Left lung (tissue), 10 donors: ENCODE results near the gene MARCO. TPM values are rescaled to one million over a fixed set of nuclear protein-coding genes. Genes with fewer than 3 reads are reported as not detected.

Experiments used
- ATAC-seq: fragments of 200-7000 bp; cut with Tn5 transposase; one replicate; pipeline ENCODE4 v1.9.1; 2020; ENCODE audit warnings: moderate library complexity
- DNase-seq, 4 donors: peaks; one replicate each; pipeline ENCODE4 v3.0.0-alpha.2; 2013 to 2020
- H3K27ac ChIP-seq, 2 donors: fragments of 200-600 bp; sonication (generic) in 1 of 2; one replicate each; pipeline versions ENCODE4 v1.5.0 to v1.8.0; 2020 to 2021
- H3K27me3 ChIP-seq, 2 donors: fragments of 200-600 bp; sonication (generic) in 1 of 2; one replicate each; pipeline versions ENCODE4 v1.5.0 to v1.8.0; 2020 to 2021
- H3K36me3 ChIP-seq, 2 donors: fragments of 200-600 bp; sonication (generic) in 1 of 2; one replicate each; pipeline versions ENCODE4 v1.5.0 to v1.8.0; 2020 to 2021
- H3K4me1 ChIP-seq, 2 donors: fragments of 200-600 bp; one replicate each; pipeline ENCODE4 v1.8.0; 2021
- H3K4me3 ChIP-seq, 2 donors: fragments of 200-600 bp; sonication (generic) in 1 of 2; one replicate each; pipeline versions ENCODE4 v1.5.0 to v1.8.0; 2020 to 2021; ENCODE audit warnings: mild to moderate bottlenecking in 1 of 2
- H3K9me3 ChIP-seq, 2 donors: fragments of 200-600 bp; sonication (generic) in 1 of 2; one replicate each; pipeline versions ENCODE4 v1.5.0 to v1.8.0; 2020 to 2021
- CTCF ChIP-seq, 2 donors: fragments of 200-600 bp; sonication (generic) in 1 of 2; IDR thresholded peaks; one replicate each; pipeline versions ENCODE4 v1.5.0 to v1.8.0; 2021; ENCODE audit warnings: antibody characterized with exemption in 2 of 2
- intact Hi-C, 2 donors: fragments of 100-400 bp; cut with DNase I; formaldehyde crosslinking; loops; one replicate each; pipeline versions ENCODE4 v1.11.2 to v1.14.2; 2022
- polyA plus RNA-seq, 6 donors: library from polyadenylated mRNA; unstranded; fragments of 120-200 nt; gene quantifications; one replicate each; pipeline ENCODE4 v1.2.1, GENCODE V29; 2013; ENCODE audit not compliant: insufficient read length in 6 of 6
- total RNA-seq, 2 donors: library from RNA; stranded (reverse); fragmentation: NEBNext Ultra II Directional; extraction: Animal tissue kit (Norgen Biotek cat#: 25700); gene quantifications; one replicate each; pipeline ENCODE4 v1.2.1, GENCODE V29; 2021
- donor health status: DM: no; HTN: yes; CAD: no.
- donor health status: DM: no; HTN: no; CAD: no.

Gene MARCO
- total and polyA plus RNA-seq, 8 donors: 0.10 to 425 (median 0.35) TPM; not detected in 1

DNA sequence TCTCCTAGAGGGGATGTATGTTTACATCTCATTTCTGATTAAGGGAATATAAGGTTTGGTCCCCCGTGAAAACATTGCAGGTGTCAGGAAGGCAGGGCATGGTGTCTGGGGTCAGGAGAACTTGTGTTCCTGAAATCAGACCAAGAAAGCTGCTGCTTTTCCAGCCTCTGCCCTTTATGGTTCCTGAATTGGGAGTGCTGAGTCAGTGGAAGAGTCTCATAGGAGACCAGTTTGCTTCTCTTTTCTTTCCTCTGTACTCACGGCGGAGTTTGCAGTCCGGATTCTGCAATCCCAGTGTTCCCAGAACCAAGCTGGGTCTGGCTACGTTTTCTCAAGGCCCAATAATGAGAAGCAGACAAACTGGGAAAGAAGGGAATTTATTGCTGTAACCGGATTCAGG is 5.1 kb upstream of the MARCO start:
- peaks cover 0 to 34% of the 10 kb centered on the region in 2 donors for H3K4me1 ChIP-seq
- H3K27me3 ChIP-seq: peaks cover 0 to 3% of the 10 kb centered on the region in 2 donors
- peaks cover 0 to 19% of the 10 kb centered on the region in 2 donors for H3K9me3 ChIP-seq
- H3K4me3 ChIP-seq: no peak overlapping the region
- peak overlapping the region in 1 of 2 donors; percentile 78 for H3K27ac ChIP-seq
- TF ChIP-seq CTCF (IDR thresholded peaks at IDR 0.05): no peak
- DNase-seq (no peak), ATAC-seq (peak; percentile 41)
- H3K36me3 ChIP-seq: no peaks in the 10 kb centered on the region
- intact Hi-C loops: no loop called here

- intact Hi-C loops: no loop called here
- Histone ChIP-seq H3K36me3 (no peaks in the 10 kb centered on the region), H3K9me3 (peaks cover 0 to 12% of the 10 kb centered on the region in 2 donors), H3K4me1 (peaks cover 0 to 34% of the 10 kb centered on the region in 2 donors), H3K4me3 (no peak overlapping the region), H3K27ac (peak overlapping the region in 1 of 2 donors; percentile 78), H3K27me3 (peaks cover 0 to 3% of the 10 kb centered on the region in 2 donors)
- ATAC-seq (no peak), DNase-seq (no peak)
- no peak for TF ChIP-seq CTCF (IDR thresholded peaks at IDR 0.05)
Observed at GRCh38 chr2:118937817-118938216, 4.2 kb upstream of the MARCO start.

GRCh38 chr2:118939994-118940393 is 2.0 kb upstream of the MARCO start:
- no peak for TF ChIP-seq CTCF (IDR thresholded peaks at IDR 0.05)
- ATAC-seq: peak; percentile 49

GRCh38 chr2:118940486-118941120 is 1.4 kb upstream of the MARCO start:
- H3K27ac ChIP-seq: peak overlapping the region in 1 of 2 donors; percentile 76
- H3K9me3 ChIP-seq: no peaks in the 10 kb centered on the region
- peaks cover 0 to 34% of the 10 kb centered on the region in 2 donors for H3K4me1 ChIP-seq
- TF ChIP-seq CTCF (IDR thresholded peaks at IDR 0.05): no peak
- peak; percentile 55 for ATAC-seq
- intact Hi-C loops: no loop called here
- no peak overlapping the region for H3K4me3 ChIP-seq
- no peaks in the 10 kb centered on the region for H3K36me3 ChIP-seq
- peak in 2 of 4 donors; percentile 67 to 70 for DNase-seq
- H3K27me3 ChIP-seq: peaks cover 0 to 3% of the 10 kb centered on the region in 2 donors

More at GRCh38 chr2:118939994-118940393, 2.0 kb upstream of the MARCO start:
- intact Hi-C loops: no loop called here
- no peaks in the 10 kb centered on the region for H3K9me3 ChIP-seq
- H3K4me3 ChIP-seq: no peak overlapping the region
- H3K4me1 ChIP-seq: peaks cover 0 to 34% of the 10 kb centered on the region in 2 donors
- H3K36me3 ChIP-seq: no peaks in the 10 kb centered on the region
- no peak for DNase-seq
- peaks cover 0 to 3% of the 10 kb centered on the region in 2 donors for H3K27me3 ChIP-seq
- peak overlapping the region in 1 of 2 donors; percentile 76 for H3K27ac ChIP-seq

DNA sequence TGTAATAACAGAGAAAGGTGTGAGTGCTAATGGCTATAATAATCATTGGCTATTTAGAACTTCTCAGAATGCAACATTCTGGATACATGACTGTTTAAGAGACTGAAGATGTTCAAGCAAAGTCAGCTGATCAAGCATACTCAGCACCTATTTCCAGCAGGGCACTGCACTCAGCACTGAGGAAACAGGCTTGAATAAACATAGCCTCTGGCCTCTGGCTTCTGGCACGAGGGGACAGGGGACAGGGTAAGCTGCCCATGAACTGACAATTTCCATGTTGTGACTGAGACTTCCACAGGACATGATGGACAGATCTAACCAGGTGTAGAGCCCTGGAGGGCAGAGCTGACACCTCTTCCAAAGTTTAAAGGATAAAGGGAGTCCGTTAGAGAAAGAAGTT is 1.3 kb downstream of the MARCO start:
- H3K27ac ChIP-seq: peak overlapping the region in 1 of 2 donors; percentile 57
- H3K36me3 ChIP-seq: no peaks in the 10 kb centered on the region
- intact Hi-C loops: no loop called here
- peaks cover 0 to 44% of the 10 kb centered on the region in 2 donors for H3K4me1 ChIP-seq
- ATAC-seq (no peak), DNase-seq (no peak)
- no peak for TF ChIP-seq CTCF (IDR thresholded peaks at IDR 0.05)
- peak overlapping the region in 1 of 2 donors; percentile 30 for H3K4me3 ChIP-seq
- H3K9me3 ChIP-seq: no peaks in the 10 kb centered on the region
- peaks cover 0 to 3% of the 10 kb centered on the region in 2 donors for H3K27me3 ChIP-seq
